SK-N-MC (cell line): Measurements from ENCODE around the gene RAVER2.

ENCODE experiments used
- EZH2 ChIP-seq: fragments of 200-600 bp; sonication (generic); IDR thresholded peaks from one replicate; pipeline ENCODE4 v1.6.1; 2017; ENCODE audit warnings: antibody characterized with exemption
- POLR2AphosphoS5 ChIP-seq: IDR thresholded peaks from 2 replicates; pipeline ENCODE4 v1.6.1; 2012; ENCODE audit warnings: mild to moderate bottlenecking, low read depth, low read length, borderline replicate concordance

- no peak for TF ChIP-seq EZH2
- no peak for TF ChIP-seq POLR2AphosphoS5
These were observed 43.0 kb upstream of the RAVER2 start for GRCh38 chr1:64701886-64702285.
